Esophagus muscularis mucosa (tissue), 3 donors: Measurements from ENCODE around the gene OFD1.

Experiments used
- POLR2AphosphoS5 ChIP-seq, 2 donors: sonication (generic); formaldehyde crosslinking; IDR thresholded peaks; one replicate each; pipeline ENCODE4 v1.6.1; 2017; ENCODE audit warnings: antibody characterized with exemption in 2 of 2
- TF ChIP-seq, protein P1 (sequence below), 3 experiments: fragments of 200-600 bp in 2 of 3; fragments of 450-650 bp in 1 of 3; sonication (generic) in 2 of 3; IDR thresholded peaks; one replicate each; pipeline ENCODE4 v1.5.1; 2017 to 2019; ENCODE audit warnings: antibody characterized with exemption in 3 of 3, mild to moderate bottlenecking in 2 of 3, moderate library complexity in 1 of 3

DNA sequence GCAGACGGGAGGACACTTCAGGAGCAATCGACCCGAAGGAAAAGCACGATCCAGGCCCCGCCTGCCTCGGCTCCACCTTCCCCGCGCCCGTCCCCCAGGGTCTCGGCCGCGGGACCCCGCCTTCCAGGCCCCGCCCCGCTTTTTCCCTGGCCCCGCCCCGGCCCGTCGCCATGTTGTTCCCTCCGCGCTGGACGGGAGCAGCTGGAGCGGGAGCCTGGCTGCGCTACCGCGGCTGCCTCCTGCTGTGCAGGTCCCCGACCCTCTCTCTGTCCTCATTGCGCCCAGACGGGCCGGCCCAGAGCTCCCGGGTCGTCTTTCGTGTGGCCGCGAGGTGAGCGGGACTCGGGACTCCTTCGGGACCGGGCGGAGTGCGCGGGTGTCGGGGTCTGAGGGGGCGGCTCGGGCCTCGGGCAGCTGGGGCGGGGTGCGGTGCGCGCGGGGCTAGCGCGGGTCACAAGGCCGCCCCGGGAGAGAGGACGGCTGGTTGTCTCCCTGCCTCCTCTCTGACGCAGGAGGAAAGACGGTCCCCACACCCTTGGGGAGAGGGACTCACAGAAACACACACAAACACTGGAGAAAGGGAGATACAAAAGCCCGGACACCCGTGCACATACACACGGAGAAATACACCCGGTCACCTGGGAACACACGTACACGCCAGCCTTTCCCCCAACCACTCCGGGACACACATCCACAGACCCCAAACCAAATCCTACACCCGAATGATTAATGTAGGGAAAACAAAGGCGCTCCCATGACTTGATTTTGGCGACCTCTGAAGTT is 45.4 kb upstream of the OFD1 start, which contains the start of gene RAB9A:
- peak; percentile 93 to 97 for TF ChIP-seq POLR2AphosphoS5 (IDR thresholded peaks at IDR 0.05)
- TF ChIP-seq, protein P1, sequence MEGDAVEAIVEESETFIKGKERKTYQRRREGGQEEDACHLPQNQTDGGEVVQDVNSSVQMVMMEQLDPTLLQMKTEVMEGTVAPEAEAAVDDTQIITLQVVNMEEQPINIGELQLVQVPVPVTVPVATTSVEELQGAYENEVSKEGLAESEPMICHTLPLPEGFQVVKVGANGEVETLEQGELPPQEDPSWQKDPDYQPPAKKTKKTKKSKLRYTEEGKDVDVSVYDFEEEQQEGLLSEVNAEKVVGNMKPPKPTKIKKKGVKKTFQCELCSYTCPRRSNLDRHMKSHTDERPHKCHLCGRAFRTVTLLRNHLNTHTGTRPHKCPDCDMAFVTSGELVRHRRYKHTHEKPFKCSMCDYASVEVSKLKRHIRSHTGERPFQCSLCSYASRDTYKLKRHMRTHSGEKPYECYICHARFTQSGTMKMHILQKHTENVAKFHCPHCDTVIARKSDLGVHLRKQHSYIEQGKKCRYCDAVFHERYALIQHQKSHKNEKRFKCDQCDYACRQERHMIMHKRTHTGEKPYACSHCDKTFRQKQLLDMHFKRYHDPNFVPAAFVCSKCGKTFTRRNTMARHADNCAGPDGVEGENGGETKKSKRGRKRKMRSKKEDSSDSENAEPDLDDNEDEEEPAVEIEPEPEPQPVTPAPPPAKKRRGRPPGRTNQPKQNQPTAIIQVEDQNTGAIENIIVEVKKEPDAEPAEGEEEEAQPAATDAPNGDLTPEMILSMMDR (IDR thresholded peaks at IDR 0.05): no peak
